HepG2 (cell line): Measurements from ENCODE around the gene ZNF445. TPM values are rescaled to one million over a fixed set of nuclear protein-coding genes. Genes with fewer than 3 reads are reported as not detected.

ENCODE experiments used
- BCL3 ChIP-seq: sonication (generic); formaldehyde crosslinking; IDR thresholded peaks from 2 replicates; pipeline ENCODE4 v1.5.1; 2020; ENCODE audit warnings: mild to moderate bottlenecking, missing genetic modification reagents, moderate library complexity
- CTCF ChIP-seq: sonication (generic); formaldehyde crosslinking; IDR thresholded peaks from 2 replicates; pipeline ENCODE4 v1.5.0; 2020; ENCODE audit warnings: mild to moderate bottlenecking, missing genetic modification reagents, moderate library complexity
- DZIP1 ChIP-seq: sonication (generic); formaldehyde crosslinking; IDR thresholded peaks from 2 replicates; pipeline ENCODE4 v1.5.0; 2020; ENCODE audit warnings: mild to moderate bottlenecking, missing genetic modification reagents
- FOXP4 ChIP-seq: sonication (generic); formaldehyde crosslinking; IDR thresholded peaks from 2 replicates; pipeline ENCODE4 v1.4.0; 2020; ENCODE audit warnings: missing genetic modification reagents
- JUND ChIP-seq: sonication (generic); formaldehyde crosslinking; IDR thresholded peaks from 2 replicates; pipeline ENCODE4 v1.8.0; 2022; ENCODE audit warnings: mild to moderate bottlenecking, missing genetic modification reagents
- NR2F1 ChIP-seq, 2 experiments: fragments of 450-650 bp in 1 of 2; formaldehyde crosslinking in 1 of 2; IDR thresholded peaks; 2 replicates each; pipeline versions ENCODE4 v1.5.0 to v1.6.1; 2016 to 2020; ENCODE audit warnings: mild to moderate bottlenecking in 1 of 2, missing compliant biosample characterization in 1 of 2, missing genetic modification reagents in 1 of 2, moderate library complexity in 1 of 2
- POLR2AphosphoS5 ChIP-seq: IDR thresholded peaks from 2 replicates; pipeline ENCODE4 v1.6.1; 2012; ENCODE audit warnings: low read depth, low read length
- SALL2 ChIP-seq: sonication (generic); formaldehyde crosslinking; IDR thresholded peaks from 2 replicates; pipeline ENCODE4 v1.8.1; 2023; ENCODE audit warnings: mild to moderate bottlenecking, missing genetic modification reagents, inconsistent platforms
- ZFY ChIP-seq: sonication (generic); formaldehyde crosslinking; IDR thresholded peaks from 2 replicates; pipeline ENCODE4 v1.4.0; 2020; ENCODE audit warnings: missing genetic modification reagents
- ZNF547 ChIP-seq: sonication (generic); formaldehyde crosslinking; IDR thresholded peaks from 2 replicates; pipeline ENCODE4 v1.5.1; 2020; ENCODE audit warnings: mild to moderate bottlenecking, missing genetic modification reagents
- ZNF639 ChIP-seq: conservative IDR thresholded peaks from 2 replicates; pipeline ENCODE4 v1.6.1; 2018; ENCODE audit warnings: missing genetic modification reagents
- polyA plus RNA-seq, 8 experiments: library from polyadenylated mRNA; depleted of rRNA in 3 of 8; stranded (reverse) in 7 of 8; unstranded in 1 of 8; fragments of >200 nt; fragmentation: Illumina TruSeq in 4 of 8; extraction: Trizol in 4 of 8; gene quantifications; 2 replicates each; pipeline versions ENCODE4 v1.2.1 to v1.2.3, GENCODE V29; 2011 to 2016; ENCODE audit warnings: low read depth in 4 of 8, missing spikeins in 1 of 8, mixed read lengths in 1 of 8; ENCODE audit not compliant: insufficient read depth in 1 of 8
- total RNA-seq, 5 experiments: library from RNA; depleted of rRNA; stranded (reverse); fragments of >200 nt; fragmentation: Illumina TruSeq; extraction: Trizol; gene quantifications; 2 replicates each; pipeline ENCODE4 v1.2.3, GENCODE V29; 2016; ENCODE audit warnings: low read depth in 1 of 5

Gene ZNF445
- total and polyA plus RNA-seq, 2 of the 13 experiments (the other 11 are each of a cell fraction or from before 2014, with no cell fraction given), result 4.4 to 10.3 TPM

- TF ChIP-seq ZNF639 (CRISPR knock-in tag) (no peak), FOXP4 (CRISPR knock-in tag) (0 out of 2 replicates have a peak, but pooled peaks have one; percentile 28), POLR2AphosphoS5 (no peak), ZFY (CRISPR knock-in tag) (peak; percentile 27; the same call in 1 of the 2 replicates), ZNF547 (0 out of 2 replicates have a peak, but pooled peaks have one; percentile 25), SALL2 (CRISPR knock-in tag) (no peak), NR2F1 (CRISPR knock-in tag; IDR thresholded peaks at IDR 0.05) (peak; percentile 67 to 72; a peak in 2 of 4 replicates), CTCF (CRISPR knock-in tag) (peak; percentile 21; the same call in 1 of the 2 replicates), DZIP1 (CRISPR knock-in tag) (no peak), JUND (CRISPR knock-in tag) (no peak), BCL3 (CRISPR knock-in tag) (0 out of 2 replicates have a peak, but pooled peaks have one; percentile 27)
Observed at GRCh38 chr3:44522494-44522933, 45.0 kb upstream of the ZNF445 start (continued).
